ENCODE data around the gene SLC34A3.
"Not testable (repeated sequence)": the region's sequence is repeated elsewhere in the genome, so short reads cannot be mapped to it uniquely, and the experiment has no call there.

Gene SLC34A3

GRCh38 chr9:137243626-137244485, 13.2 kb downstream of the SLC34A3 start:
- no peak for DNase-seq

- DNase-seq = no peak
Observed at GRCh38 chr9:137244486-137245449, 14.1 kb downstream of the SLC34A3 start.

- no peak for DNase-seq
Observed at GRCh38 chr9:137245450-137246421, 15.0 kb downstream of the SLC34A3 start.

DNA sequence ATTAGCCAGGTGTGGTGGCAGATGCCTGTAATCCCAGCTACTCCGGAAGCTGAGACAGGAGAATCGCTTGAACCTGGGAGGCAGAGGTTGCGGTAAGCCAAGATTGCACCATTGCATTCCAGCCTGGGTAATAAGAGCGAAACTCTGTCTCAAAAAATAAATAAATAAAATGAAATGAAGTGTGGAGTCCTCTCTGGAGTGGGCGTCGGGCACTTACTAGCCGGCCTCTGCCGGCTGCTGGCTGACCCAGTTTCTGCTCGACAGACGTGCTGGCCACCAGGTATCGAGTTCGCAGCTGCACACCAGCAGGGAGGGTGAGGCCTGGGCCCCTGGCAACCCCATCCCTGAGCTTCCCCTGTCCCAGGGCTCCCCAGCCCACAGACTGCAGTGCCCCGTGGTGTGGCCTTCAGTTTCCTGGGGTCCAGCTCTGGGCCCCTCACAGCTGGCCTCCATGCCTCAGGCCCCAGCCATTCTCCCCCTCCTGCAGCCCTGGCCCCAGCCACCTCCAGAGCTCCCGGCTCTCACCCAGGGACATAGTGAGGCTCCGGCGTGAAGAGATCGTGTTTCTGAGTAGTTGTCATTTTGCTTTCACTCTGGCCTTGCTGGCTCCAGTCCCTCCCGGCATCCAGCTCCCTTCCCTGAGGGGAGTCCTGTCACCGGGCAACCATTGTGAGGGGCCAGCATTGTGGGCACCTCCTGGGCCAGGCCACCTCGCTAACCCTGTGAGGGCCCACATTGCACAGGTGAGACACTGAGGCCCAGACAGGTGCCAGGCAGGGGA, 16.6 kb downstream of the SLC34A3 start:
- no peak for DNase-seq

- DNase-seq = no peak
Observed at GRCh38 chr9:137247916-137248175, 17.1 kb downstream of the SLC34A3 start.

- no peak for DNase-seq
Observed at GRCh38 chr9:137250329-137251193, 19.9 kb downstream of the SLC34A3 start.

GRCh38 chr9:137251194-137251461, 20.4 kb downstream of the SLC34A3 start, which contains the start of gene STPG3:
Gene STPG3 (plus strand): TSS chr9:137251286. CDS start chr9:137251287, 1 bp downstream.
- DNase-seq = no peak

DNA sequence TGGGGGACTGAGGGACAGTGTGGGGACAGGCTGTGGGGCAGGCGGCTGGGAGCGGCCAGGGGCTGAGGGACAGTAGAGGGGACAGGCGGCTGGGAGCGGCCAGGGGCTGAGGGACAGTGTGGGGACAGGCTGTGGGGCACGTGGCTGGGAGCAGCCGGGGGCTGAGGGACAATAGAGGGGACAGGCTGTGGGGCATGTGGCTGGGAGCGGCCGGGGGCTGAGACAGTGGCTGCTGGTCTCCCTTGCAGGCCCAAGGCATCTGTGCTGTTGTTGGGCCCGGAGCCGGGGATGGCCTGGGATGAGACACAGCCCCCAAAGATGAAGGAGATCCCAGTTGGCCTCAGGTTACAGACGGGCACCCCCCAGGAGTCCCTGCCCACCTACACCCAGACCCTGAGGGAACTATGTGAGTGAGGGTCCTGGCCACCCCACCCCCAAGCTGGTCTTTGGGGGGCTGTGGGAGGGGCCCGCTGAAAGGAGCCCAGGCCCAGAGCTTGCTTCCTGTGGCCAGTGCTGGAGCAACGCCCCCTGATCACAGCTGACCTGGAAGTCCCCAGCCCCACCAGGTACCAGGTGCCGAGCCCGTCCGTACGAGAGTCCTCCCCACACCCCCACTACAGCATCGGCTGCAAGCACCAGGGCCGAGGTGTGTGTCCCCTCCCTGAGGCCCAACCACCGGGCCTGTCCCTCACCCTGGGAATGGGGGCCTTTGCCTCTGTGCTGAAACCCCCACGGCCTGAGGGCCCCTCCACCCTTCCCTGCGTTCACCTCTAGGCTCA, 21.0 kb downstream of the SLC34A3 start:
- DNase-seq = no peak

DNA sequence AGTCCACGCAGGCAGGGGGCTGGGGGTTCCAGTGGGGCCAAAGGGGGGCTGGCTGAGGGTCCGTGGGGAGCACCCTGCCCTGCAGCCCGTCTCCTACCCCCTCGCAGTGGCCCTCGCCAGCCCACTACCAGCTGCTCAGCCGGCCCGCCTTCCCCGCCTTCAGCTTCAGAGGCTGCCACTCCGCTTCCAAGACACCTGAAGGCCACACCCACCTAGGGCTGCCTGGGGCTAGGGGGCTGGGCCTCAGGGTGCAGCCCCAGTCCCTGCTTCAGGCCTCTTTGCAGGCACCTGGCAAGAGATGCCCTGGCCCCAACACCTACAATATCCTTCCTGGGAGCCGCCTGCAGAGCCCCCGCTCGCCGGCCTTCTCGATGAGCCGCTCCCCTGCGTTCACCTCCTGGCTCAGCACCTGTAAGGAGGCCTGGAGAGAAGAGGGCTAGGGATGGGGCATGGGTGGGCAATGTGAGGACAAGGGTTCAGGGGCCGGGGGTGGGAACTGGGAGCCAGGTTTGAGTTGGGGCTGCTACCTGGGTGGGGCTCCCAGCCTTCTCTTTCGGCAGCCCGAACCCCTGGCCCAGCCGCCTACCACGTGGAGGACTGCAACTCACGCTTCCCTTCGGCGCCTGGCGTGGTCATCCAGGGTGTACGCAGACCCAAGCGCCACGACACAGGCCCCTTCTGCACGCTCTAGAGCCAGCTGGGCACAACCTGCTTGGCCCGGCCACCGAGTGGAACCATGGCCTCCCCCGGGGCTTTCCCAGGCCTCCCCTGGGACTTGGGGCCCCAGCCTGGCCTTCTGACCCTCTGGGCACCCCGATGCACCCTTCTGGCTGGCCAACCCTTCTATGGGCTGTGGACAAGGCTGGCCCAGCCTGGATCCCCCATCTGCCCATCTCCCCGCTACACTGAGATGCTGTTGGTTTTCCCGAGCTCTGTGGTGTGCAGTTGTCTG, 22.1 kb downstream of the SLC34A3 start:
- DNase-seq = no peak

DNA sequence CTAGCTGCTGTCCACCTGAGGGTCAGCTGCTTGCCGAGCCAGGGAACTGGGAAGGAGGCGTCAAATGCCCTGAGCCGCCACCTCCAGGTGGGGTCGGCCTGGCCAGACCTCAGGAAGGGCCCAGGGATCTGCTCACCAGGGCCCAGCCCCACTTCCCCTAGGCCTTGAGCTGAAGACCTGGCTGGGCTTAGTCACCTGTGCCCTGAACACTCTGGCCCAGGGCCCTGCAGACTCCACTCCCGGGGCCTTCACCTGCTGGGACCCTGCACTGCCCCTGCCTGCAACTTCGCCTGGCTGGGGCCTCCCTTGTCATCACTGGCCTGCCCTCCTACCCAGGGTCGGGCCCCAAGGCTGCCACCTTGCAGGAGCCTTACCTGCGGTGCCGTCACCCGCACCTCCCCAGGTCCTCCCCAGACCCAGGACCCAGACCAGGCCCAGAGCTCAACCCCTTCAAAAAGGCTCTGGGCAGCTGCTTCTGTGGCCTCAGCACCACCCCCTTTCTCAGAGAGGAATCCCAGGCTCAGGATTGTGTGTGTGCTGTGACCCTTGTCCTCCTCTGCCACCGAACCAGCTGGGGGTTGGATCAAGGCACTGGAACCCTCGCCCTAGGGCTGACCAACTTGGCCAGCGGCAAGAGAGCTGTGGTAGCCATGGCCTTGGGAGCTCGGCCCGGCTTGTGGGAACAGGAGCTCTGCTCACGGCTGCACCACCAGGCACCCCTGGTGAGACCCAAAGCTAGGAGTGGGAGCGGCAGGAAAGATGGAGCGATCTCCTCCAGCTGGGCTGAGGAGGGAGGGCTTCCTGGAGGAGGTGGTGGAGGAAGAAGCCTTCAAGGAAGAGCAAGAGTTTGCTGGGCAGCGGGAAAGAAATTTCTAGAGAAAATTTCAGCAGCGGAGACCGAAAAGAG, 23.3 kb downstream of the SLC34A3 start:
- DNase-seq = no peak

DNA sequence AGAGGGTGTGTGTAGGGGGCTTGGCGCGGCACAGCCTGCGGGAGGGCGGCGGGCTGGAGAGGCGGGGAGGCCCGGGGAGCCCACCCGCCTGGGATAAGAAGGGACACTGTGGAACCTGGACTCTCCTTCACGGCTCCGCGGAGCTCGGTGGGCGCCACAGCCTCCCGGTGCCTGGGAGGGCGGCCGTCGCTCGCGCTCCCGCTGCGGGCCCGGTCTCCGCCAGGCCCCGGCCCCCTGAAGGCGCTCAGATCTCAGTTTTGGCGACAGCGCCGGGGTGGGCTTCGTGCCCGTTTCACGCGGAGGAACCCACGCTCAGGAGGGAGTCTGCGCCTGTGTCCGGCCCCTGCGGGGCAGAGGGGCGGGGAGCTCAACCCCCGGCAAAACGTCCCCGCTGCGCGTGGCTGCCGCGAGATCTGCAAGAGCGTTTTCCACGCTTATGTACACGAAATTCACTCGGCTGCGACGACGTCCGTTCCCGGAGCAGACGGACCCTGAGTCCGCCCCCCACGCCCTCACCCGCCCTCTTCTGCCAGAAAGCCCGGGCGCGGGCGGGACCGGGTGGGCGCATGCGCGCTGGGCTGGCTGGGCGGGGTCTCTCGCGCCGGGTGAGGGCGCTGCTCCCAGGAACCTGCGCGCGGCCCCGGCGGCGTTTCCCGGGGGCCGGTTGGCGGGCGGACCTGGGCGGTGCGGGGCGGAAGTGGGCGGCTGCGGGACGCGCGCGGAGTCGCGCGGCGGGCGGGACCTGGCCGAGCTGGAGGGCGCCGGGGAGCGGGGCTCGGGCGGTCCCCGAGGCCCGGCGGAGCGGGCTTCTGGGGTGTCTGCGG, 24.1 kb downstream of the SLC34A3 start, which contains the start of gene NELFB:
Gene NELFB (plus strand): TSS at position 704 of the 824 bp plus-strand sequence.
- no peak for DNase-seq

GRCh38 chr9:137255448-137256114, 24.9 kb downstream of the SLC34A3 start:
- DNase-seq = no peak

DNA sequence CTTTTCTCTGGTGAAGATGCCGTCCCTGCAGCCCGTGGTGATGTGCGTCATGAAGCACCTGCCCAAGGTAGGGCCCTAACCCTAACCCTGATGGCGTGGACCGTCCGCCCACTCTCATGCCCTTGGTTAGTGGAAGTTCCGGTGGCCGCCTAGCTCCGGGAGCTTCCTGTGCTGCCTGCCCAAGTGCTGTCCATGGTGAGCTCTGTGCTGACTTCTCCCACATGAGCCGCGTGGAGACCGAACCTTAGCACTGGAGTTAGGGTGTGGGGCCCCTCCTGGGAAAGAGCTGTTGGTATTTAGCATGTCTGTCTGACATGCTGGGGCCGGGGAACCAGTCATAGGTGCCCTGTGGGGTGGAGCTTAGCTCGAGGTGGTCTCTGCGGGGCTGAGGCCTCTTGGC, 25.7 kb downstream of the SLC34A3 start:
- DNase-seq = no peak

GRCh38 chr9:137256856-137257255, 26.2 kb downstream of the SLC34A3 start:
- DNase-seq = no peak

DNA sequence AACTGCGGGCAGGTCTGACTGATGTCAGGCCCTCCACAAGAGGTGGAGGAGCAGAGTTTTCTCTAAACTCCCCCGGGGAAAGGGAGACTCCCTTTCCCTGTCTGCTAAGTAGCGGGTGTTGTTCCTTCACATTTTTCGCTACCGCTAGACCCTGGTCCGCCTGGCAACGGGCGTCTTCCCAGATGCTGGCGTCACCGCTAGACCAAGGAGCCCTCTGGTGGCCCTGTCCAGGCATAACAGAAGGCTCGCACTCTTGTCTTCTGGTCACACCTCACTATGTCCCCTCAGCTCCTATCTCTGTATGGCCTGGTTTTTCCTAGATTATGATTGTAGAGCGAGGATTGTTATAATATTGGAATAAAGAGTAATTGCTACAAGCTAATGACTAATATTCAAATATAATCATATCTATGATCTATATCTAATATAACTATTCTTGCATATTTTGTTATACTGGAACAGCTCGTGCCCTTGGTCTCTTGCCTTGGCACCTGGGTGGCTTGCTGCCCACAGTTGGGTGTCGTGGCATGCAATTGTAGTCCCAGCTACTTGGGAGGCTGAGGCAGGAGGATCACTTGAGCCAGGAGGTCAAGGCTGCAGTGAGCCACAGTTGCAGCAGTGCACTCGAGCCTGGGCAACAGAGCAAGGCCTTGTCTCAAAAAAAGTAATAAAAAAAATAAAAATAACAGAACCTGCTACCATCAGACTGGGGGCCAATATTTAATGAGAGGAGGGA, 31.6 kb downstream of the SLC34A3 start:
- not testable (repeated sequence) for DNase-seq

DNA sequence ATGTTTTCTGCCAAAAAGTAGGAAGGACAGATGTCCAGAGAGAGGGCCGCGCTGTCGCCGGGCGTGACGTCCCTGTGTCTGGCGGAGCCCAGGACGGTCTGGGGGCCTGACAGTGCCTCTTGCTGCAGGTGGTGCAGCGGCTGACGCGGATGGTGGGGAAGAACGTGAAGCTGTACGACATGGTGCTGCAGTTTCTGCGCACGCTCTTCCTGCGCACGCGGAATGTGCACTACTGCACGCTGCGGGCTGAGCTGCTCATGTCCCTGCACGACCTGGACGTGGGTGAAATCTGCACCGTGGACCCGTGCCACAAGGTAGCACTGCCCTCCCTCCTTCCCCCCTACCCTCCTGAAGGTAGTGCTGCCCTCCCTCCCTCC, 32.2 kb downstream of the SLC34A3 start:
- DNase-seq = no peak

Data from DMS 273 treated with DMSO at 0.1 percent for 48 hours (cell line).